ENCODE results near the gene CTNNA2.
"Not testable (repeated sequence)": the region's sequence is repeated elsewhere in the genome, so short reads cannot be mapped to it uniquely, and the experiment has no call there.

The CTNNA2 gene

GRCh38 chr2:80146757-80147156 lies 633.9 kb downstream of the CTNNA2 start:
- DNase-seq (ENCODE audit: low read depth in 2 of 2) = not testable (repeated sequence)

GRCh38 chr2:80147690-80148089 lies 634.8 kb downstream of the CTNNA2 start:
- no peak for DNase-seq (ENCODE audit: low read depth in 2 of 2)

GRCh38 chr2:80148906-80149305 lies 636.1 kb downstream of the CTNNA2 start:
- DNase-seq (ENCODE audit: low read depth in 2 of 2) = no peak

GRCh38 chr2:80149991-80150390 lies 637.1 kb downstream of the CTNNA2 start:
- no peak for DNase-seq (ENCODE audit: low read depth in 2 of 2)

GRCh38 chr2:80151248-80151647 lies 638.4 kb downstream of the CTNNA2 start:
- DNase-seq (ENCODE audit: low read depth in 2 of 2) = no peak

- DNase-seq (ENCODE audit: low read depth in 2 of 2) = no peak
Observed at GRCh38 chr2:80151651-80152050, 638.8 kb downstream of the CTNNA2 start.

- no peak for DNase-seq (ENCODE audit: low read depth in 2 of 2)
Observed at GRCh38 chr2:80153151-80153550, 640.3 kb downstream of the CTNNA2 start.

- DNase-seq (ENCODE audit: low read depth in 2 of 2) = no peak
Observed at GRCh38 chr2:80153768-80154167, 640.9 kb downstream of the CTNNA2 start.

GRCh38 chr2:80154231-80154915 lies 641.5 kb downstream of the CTNNA2 start:
- no peak for DNase-seq (ENCODE audit: low read depth in 2 of 2)

- DNase-seq (ENCODE audit: low read depth in 2 of 2) = no peak
Observed at GRCh38 chr2:80164375-80164774, 651.5 kb downstream of the CTNNA2 start.

- DNase-seq (ENCODE audit: low read depth in 2 of 2) = no peak
Observed at GRCh38 chr2:80166483-80167171, 653.8 kb downstream of the CTNNA2 start.

- no peak for DNase-seq (ENCODE audit: low read depth in 2 of 2)
Observed at GRCh38 chr2:80167284-80167808, 654.5 kb downstream of the CTNNA2 start.

GRCh38 chr2:80168037-80168436 lies 655.2 kb downstream of the CTNNA2 start:
- no peak for DNase-seq (ENCODE audit: low read depth in 2 of 2)

- no peak for DNase-seq (ENCODE audit: low read depth in 2 of 2)
Observed at GRCh38 chr2:80168801-80169200, 656.0 kb downstream of the CTNNA2 start.

GRCh38 chr2:80169811-80170594 lies 657.2 kb downstream of the CTNNA2 start:
- DNase-seq (ENCODE audit: low read depth in 2 of 2) = no peak

- no peak for DNase-seq (ENCODE audit: low read depth in 2 of 2)
Observed at GRCh38 chr2:80185091-80185490, 672.2 kb downstream of the CTNNA2 start.

GRCh38 chr2:80186262-80186661 lies 673.4 kb downstream of the CTNNA2 start:
- no peak for DNase-seq (ENCODE audit: low read depth in 2 of 2)

- no peak for DNase-seq (ENCODE audit: low read depth in 2 of 2)
Observed at GRCh38 chr2:80187156-80187555, 674.3 kb downstream of the CTNNA2 start.

GRCh38 chr2:80190166-80190565 lies 677.3 kb downstream of the CTNNA2 start:
- no peak for DNase-seq (ENCODE audit: low read depth in 2 of 2)

GRCh38 chr2:80193566-80193965 lies 680.7 kb downstream of the CTNNA2 start:
- DNase-seq (ENCODE audit: low read depth in 2 of 2) = no peak

GRCh38 chr2:80195034-80195433 lies 682.2 kb downstream of the CTNNA2 start:
- DNase-seq (ENCODE audit: low read depth in 2 of 2) = no peak

GRCh38 chr2:80198042-80198441 lies 685.2 kb downstream of the CTNNA2 start:
- DNase-seq (ENCODE audit: low read depth in 2 of 2) = no peak

Measured in stimulated activated CD4-positive, alpha-beta T cell treated with anti-CD3 and anti-CD28 coated beads, Interleukin-1b, Interleukin-23, amount 100 ng/mL, for 4 hours (primary cell).